Bronchial epithelial cell (primary cell): ENCODE results near the gene UXS1. TPM values are rescaled to one million over a fixed set of nuclear protein-coding genes. Genes with fewer than 3 reads are reported as not detected.
"Not testable (repeated sequence)": the region's sequence is repeated elsewhere in the genome, so short reads cannot be mapped to it uniquely, and the experiment has no call there.

Experiments used
- DNase-seq: peaks from one replicate; pipeline ENCODE4 v3.0.0-alpha.2; 2010; ENCODE audit warnings: low read depth
- FAIRE-seq: peaks from 2 replicates; lab custom pipeline; 2011; peaks lifted over from hg19 to GRCh38; lab: Jason Lieb, UNC
- H3K27me3 ChIP-seq: 2 replicates; pipeline ENCODE4 v1.5.1; 2011; ENCODE audit warnings: low read length; ENCODE audit not compliant: control insufficient read depth, insufficient read depth
- H3K36me3 ChIP-seq: 2 replicates; pipeline ENCODE4 v1.5.1; 2011; ENCODE audit warnings: low read length; ENCODE audit not compliant: control insufficient read depth, insufficient read depth
- H3K4me3 ChIP-seq: 2 replicates; pipeline ENCODE4 v1.5.1; 2011; ENCODE audit warnings: mild to moderate bottlenecking, low read depth, low read length, control low read depth
- total RNA-seq: library from RNA; depleted of rRNA; stranded (reverse); fragments of >200 nt; gene quantifications from 2 replicates; pipeline ENCODE4 v1.2.1, GENCODE V29; 2014
- TF ChIP-seq, protein P1 (sequence below): IDR thresholded peaks from 2 replicates; pipeline ENCODE4 v1.5.1; 2011; ENCODE audit warnings: mild to moderate bottlenecking, moderate library complexity, low read length, control low read depth, inconsistent platforms; ENCODE audit not compliant: insufficient read depth, severe bottlenecking

Gene UXS1
- 41.6 and 55.8 TPM in 2 replicates for total RNA-seq

DNA sequence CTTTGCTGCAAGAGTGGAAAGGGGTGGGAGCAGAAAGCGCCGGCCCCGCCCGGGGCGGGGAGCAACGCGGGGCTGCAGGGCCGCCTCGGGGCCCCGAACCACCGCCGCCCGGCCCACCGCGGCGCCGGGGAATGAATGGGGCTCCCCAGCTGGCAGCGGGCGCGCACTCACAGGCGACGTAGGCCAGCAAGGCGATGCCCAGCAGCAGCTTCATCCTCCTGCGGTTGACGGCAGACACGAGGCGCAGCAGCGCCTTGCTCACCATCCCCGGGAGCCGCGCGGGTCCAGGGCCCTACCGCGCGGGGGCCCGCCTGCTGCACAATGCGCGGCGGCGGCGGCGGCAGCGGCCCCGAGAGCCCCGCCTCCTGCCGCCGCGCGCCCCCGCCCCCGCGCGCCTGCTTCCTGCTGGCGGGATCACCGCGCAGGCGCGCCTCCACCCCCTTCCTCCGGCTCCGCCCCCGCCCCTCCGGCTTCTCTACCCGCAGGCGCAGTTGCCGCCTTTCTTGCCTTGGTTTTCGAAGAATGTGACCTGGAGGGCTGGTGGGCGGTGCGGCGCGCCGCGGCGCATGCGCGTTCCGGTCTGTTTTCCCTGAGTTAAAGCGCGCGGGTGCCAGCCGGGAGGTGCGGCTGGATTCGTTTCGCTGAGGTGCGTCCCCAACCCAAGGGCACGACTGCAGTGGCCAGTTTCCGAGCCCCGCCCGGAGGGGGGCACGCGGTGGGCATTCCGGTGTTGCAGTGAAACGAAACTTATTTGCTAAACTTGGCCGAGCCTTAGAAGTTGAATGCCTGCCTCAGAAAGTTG lies at the start of gene UXS1:
UXS1 (minus strand) TSS at position 325 of the 802 bp plus-strand sequence; CDS start at position 265, 60 bp downstream.
- H3K4me3 ChIP-seq = peak within 1 kb of the TSS; percentile 71
- DNase-seq (peak; percentile 89), FAIRE-seq (no peak)
- peaks cover 1% of the 10 kb centered on the region for H3K36me3 ChIP-seq
- no peaks in the 10 kb centered on the region for H3K27me3 ChIP-seq
- TF ChIP-seq, protein P1, sequence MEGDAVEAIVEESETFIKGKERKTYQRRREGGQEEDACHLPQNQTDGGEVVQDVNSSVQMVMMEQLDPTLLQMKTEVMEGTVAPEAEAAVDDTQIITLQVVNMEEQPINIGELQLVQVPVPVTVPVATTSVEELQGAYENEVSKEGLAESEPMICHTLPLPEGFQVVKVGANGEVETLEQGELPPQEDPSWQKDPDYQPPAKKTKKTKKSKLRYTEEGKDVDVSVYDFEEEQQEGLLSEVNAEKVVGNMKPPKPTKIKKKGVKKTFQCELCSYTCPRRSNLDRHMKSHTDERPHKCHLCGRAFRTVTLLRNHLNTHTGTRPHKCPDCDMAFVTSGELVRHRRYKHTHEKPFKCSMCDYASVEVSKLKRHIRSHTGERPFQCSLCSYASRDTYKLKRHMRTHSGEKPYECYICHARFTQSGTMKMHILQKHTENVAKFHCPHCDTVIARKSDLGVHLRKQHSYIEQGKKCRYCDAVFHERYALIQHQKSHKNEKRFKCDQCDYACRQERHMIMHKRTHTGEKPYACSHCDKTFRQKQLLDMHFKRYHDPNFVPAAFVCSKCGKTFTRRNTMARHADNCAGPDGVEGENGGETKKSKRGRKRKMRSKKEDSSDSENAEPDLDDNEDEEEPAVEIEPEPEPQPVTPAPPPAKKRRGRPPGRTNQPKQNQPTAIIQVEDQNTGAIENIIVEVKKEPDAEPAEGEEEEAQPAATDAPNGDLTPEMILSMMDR = no peak

DNA sequence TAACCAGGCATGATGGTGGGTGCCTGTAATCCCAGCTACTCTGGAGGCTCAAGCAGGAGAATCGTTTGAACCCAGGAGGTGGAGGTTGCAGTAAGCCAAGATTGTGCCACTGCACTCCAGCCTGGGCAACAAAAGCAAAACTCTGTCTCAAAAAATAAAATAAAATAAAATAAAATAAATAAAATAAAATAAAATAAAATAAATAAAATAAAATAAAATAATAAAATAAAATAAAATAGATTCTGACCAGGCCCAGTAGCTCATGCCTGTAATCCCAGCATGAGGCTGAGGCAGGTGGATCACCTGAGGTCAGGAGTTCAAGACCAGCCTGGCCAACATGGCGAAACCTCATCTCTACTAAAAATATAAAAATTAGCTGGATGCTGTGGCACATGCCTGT lies 45.4 kb upstream of the UXS1 start:
- H3K27me3 ChIP-seq, DNase-seq, H3K36me3 ChIP-seq, FAIRE-seq, H3K4me3 ChIP-seq: not testable (repeated sequence)

DNA sequence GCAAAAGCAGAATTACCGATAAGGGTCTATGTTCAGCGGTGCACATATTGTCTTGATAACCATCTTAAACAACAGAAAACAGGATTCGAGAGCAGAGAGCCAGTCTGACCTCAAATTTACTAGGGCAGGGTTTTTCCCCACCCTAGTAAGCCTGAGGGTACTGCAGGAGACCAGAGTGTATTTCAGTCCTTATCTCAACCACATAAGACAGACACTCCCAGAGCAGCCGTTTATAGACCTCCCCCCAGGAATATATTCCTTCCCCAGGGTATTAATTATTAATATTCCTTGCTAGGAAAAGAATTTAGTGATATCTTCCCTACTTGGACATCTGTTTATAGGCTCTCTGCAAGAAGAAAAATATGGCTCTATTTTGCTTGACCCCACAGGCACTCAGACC lies 41.3 kb upstream of the UXS1 start:
- DNase-seq, FAIRE-seq: not testable (repeated sequence)

DNA sequence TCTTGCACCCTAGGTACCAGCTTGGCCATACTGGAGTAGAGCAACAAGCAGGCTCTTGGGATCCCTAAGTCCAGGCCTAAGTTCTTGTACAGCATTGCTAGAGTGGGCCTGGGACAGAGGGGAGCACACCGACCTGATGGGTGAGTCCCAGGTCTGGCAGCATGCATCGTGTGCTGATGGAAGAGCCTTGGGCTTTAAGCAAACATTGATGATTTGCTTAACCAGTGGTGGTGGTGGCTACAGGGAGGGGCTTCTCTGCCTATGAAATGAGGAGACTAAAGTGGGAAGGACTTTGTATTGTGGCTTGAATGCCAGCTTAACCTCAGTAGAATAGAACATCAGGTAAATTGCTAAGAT lies 39.2 kb upstream of the UXS1 start:
- no peak for DNase-seq
- FAIRE-seq = no peak
- TF ChIP-seq, protein P1 = no peak
- H3K27me3 ChIP-seq = no peaks in the 10 kb centered on the region
- no peaks in the 10 kb centered on the region for H3K36me3 ChIP-seq
- no peak overlapping the region for H3K4me3 ChIP-seq

More for the DNA sequence above, 41.3 kb upstream of the UXS1 start:
- not testable (repeated sequence) for H3K36me3 ChIP-seq, H3K27me3 ChIP-seq, H3K4me3 ChIP-seq

DNA sequence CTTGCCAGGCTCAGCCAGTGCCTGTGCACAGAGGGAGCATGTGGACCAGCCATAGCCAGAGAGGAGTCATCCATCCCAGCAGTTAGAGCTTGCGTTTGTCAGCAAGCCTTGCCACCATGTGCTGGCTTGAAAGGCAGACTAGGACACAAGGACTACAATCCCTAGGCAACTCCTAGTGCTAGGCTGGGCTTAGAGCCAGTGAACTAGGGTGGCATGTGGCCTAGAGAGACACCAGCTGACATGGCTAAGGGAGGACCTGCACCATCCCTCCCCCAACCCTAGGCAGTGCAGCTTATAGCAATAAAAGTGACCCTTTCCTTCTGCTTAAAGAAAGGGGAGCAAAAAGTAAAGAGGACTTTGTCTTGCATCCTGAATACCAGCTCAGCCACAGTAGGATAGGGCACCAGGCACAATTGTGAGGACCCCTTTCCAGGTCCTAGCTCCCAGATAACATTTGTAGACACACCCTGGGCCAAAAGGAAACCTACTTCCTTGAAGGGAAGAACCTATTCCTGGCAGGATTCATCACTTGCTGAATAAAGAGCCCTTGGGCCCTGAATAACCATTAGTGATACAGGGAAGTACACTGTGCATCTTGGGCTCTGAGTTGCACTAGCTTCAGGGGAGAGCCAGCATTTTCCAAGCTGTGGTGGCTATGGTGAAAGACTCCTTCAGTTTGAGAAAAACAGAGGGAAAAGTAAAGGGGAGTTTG lies 38.7 kb upstream of the UXS1 start:
- no peak for DNase-seq
- FAIRE-seq = no peak
- H3K27me3 ChIP-seq = no peaks in the 10 kb centered on the region
- TF ChIP-seq, protein P1 = no peak
- H3K4me3 ChIP-seq = no peak overlapping the region
- no peaks in the 10 kb centered on the region for H3K36me3 ChIP-seq

DNA sequence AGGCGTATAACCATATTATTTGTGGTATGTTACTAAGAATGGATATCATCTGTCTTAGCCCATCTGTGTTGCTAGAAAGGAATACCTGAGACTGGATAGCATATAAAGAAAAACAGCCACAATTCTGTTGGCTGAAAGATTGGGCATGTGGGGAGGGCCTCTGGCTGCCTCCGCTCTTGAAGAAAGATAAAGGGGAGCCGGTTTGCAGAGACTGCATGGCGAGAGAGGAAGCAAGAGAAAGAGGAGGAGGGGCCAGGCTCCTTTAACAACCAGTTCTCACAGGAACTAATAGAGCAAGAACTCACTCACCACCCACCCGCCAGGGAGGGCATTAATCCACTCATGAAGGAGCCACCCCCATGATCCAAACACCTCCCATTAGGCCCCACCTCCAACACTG lies 29.2 kb upstream of the UXS1 start:
- Histone ChIP-seq H3K4me3 (no peak overlapping the region), H3K36me3 (no peaks in the 10 kb centered on the region), H3K27me3 (no peaks in the 10 kb centered on the region)
- no peak for FAIRE-seq
- no peak for DNase-seq
- TF ChIP-seq, protein P1 = no peak

DNA sequence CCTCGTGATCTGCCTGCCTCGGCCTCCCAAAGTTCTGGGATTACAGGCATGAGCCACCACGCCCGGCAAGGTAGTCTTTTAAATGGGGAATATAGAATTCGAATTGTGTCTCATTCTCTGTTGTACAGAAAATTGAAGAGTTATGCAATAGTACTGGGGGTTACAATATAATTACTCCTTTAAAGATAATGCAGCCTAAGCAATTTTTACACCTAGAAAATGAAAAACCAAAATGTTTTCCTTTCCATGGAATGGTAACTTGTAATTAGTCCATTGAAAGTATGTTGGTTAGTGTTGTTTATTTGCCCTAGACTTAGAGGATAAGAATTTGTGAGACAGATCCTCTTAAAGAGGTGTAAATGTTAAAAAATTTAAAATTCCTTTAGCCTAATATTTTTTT lies 28.0 kb upstream of the UXS1 start:
- not testable (repeated sequence) for DNase-seq, FAIRE-seq, H3K27me3 ChIP-seq, H3K36me3 ChIP-seq, H3K4me3 ChIP-seq
